Ascending aorta (tissue), 2 donors: ENCODE data around the gene SLC41A2. TPM values are rescaled to one million over a fixed set of nuclear protein-coding genes. Genes with fewer than 3 reads are reported as not detected.

Experiments
- DNase-seq, 2 donors: peaks; one replicate each; pipeline ENCODE4 v3.0.0-alpha.2; 2019; ENCODE audit warnings: low spot score in 2 of 2
- H3K27ac ChIP-seq, 2 donors: fragments of 200-600 bp; sonication (generic); one replicate each; pipeline ENCODE4 v1.5.1; 2016 to 2017; ENCODE audit warnings: mild to moderate bottlenecking in 1 of 2
- H3K27me3 ChIP-seq: fragments of 200-600 bp; sonication (generic); one replicate; pipeline ENCODE4 v1.5.1; 2017
- H3K36me3 ChIP-seq, 2 donors: fragments of 200-600 bp; sonication (generic); one replicate each; pipeline ENCODE4 v1.5.1; 2016
- H3K4me1 ChIP-seq, 2 donors: fragments of 200-600 bp; sonication (generic); one replicate each; pipeline ENCODE4 v1.5.1; 2016 to 2017; ENCODE audit warnings: mild to moderate bottlenecking in 1 of 2
- H3K4me3 ChIP-seq, 2 donors: fragments of 200-600 bp; sonication (generic); one replicate each; pipeline ENCODE4 v1.5.1; 2016 to 2017; ENCODE audit warnings: mild to moderate bottlenecking in 1 of 2
- H3K9me3 ChIP-seq, 2 donors: fragments of 200-600 bp; sonication (generic); one replicate each; pipeline ENCODE4 v1.5.1; 2016
- CTCF ChIP-seq, 3 experiments: fragments of 200-600 bp in 2 of 3; fragments of 450-650 bp in 1 of 3; sonication (generic) in 2 of 3; IDR thresholded peaks; one replicate each; pipeline ENCODE4 v1.5.1; 2016 to 2019; ENCODE audit warnings: antibody characterized with exemption in 3 of 3, mild to moderate bottlenecking in 1 of 3, moderate library complexity in 1 of 3
- intact Hi-C: fragments of 100-400 bp; cut with DNase I; formaldehyde crosslinking; loops from one replicate; pipeline ENCODE4 v1.15.1; 2023
- total RNA-seq: library from RNA; depleted of rRNA; stranded (reverse); fragments of >200 nt; gene quantifications from one replicate; pipeline ENCODE4 v1.1.0, GENCODE V29; 2016

Gene SLC41A2
- total RNA-seq, 1 donor from 2014 or later, result 15.6 TPM

DNA sequence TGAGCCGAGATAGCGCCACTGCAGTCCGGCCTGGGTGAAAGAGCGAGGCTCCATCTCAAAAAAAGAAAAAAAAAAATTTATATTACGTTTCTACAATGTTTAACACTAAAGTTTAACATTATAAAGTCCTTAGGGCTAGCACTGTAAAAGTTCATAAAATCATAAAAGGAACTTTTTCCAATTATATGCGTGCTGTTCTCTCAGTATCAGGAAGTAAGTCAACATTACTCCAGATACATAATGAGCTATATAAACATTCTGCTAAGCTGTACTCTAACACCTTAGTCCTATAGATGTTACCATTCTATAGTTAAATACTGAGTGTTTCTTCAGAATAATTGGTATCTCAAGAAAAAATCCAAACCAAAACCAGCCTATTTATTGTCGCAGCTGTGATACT, 32.6 kb downstream of the SLC41A2 start:
- H3K36me3 ChIP-seq, result peaks cover 0 to 4% of the 10 kb centered on the region in 2 donors
- intact Hi-C loops, result no loop called here
- no peak for TF ChIP-seq CTCF (IDR thresholded peaks at IDR 0.05)
- no peaks in the 10 kb centered on the region for H3K27me3 ChIP-seq
- no peak overlapping the region for H3K4me3 ChIP-seq
- H3K27ac ChIP-seq, result no peak overlapping the region
- no peak for DNase-seq
- H3K4me1 ChIP-seq, result peaks cover 0 to 7% of the 10 kb centered on the region in 2 donors
- H3K9me3 ChIP-seq, result peaks cover 12 to 18% of the 10 kb centered on the region in 2 donors

GRCh38 chr12:104921340-104921739, 36.8 kb downstream of the SLC41A2 start:
- H3K4me3 ChIP-seq, result no peak overlapping the region
- H3K27me3 ChIP-seq, result no peaks in the 10 kb centered on the region
- H3K4me1 ChIP-seq, result peaks cover 0 to 4% of the 10 kb centered on the region in 2 donors
- DNase-seq, result no peak
- peaks cover 12 to 19% of the 10 kb centered on the region in 2 donors for H3K9me3 ChIP-seq
- no peak overlapping the region for H3K27ac ChIP-seq
- intact Hi-C loops, result no loop called here
- H3K36me3 ChIP-seq, result peaks cover 0 to 4% of the 10 kb centered on the region in 2 donors
- TF ChIP-seq CTCF (IDR thresholded peaks at IDR 0.05), result no peak

DNA sequence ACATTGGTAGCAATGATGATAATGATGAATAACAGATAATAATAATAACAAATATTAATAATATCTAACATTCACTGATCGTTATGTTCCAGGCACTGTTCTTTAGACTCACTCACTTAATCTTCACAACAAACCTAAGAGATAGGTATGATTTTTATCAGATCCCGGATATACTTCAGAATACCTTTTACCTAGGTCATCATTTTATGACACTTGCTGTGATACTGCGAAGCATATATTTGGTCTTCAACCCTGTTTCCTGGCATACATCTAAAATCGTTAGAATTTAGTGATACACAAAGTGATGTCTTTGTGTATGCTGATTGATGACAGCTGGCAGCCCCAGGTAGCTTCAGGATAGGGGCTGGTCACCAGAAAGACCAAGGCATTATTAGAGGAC, 46.1 kb downstream of the SLC41A2 start:
- no peak overlapping the region for H3K4me3 ChIP-seq
- TF ChIP-seq CTCF (IDR thresholded peaks at IDR 0.05), result no peak
- no peak overlapping the region for H3K27ac ChIP-seq
- no peaks in the 10 kb centered on the region for H3K9me3 ChIP-seq
- H3K4me1 ChIP-seq, result peaks cover 0 to 22% of the 10 kb centered on the region in 2 donors
- H3K36me3 ChIP-seq, result no peaks in the 10 kb centered on the region
- DNase-seq, result no peak
- no peaks in the 10 kb centered on the region for H3K27me3 ChIP-seq
- intact Hi-C loops, result no loop called here

GRCh38 chr12:104910196-104910840, 47.8 kb downstream of the SLC41A2 start:
- H3K36me3 ChIP-seq, result no peaks in the 10 kb centered on the region
- peak overlapping the region; percentile 45 to 49 for H3K27ac ChIP-seq
- H3K9me3 ChIP-seq, result no peaks in the 10 kb centered on the region
- no peak for TF ChIP-seq CTCF (IDR thresholded peaks at IDR 0.05)
- intact Hi-C loops, result no loop called here
- no peak for DNase-seq
- H3K4me1 ChIP-seq, result peaks cover 0 to 27% of the 10 kb centered on the region in 2 donors
- no peaks in the 10 kb centered on the region for H3K27me3 ChIP-seq
- H3K4me3 ChIP-seq, result no peak overlapping the region

- peaks cover 0 to 27% of the 10 kb centered on the region in 2 donors for H3K4me1 ChIP-seq
- peak overlapping the region in 1 of 2 donors; percentile 12 for H3K4me3 ChIP-seq
- peak overlapping the region; percentile 45 to 49 for H3K27ac ChIP-seq
- no peaks in the 10 kb centered on the region for H3K27me3 ChIP-seq
- H3K9me3 ChIP-seq, result no peaks in the 10 kb centered on the region
- no peak for TF ChIP-seq CTCF (IDR thresholded peaks at IDR 0.05)
- intact Hi-C loops, result no loop called here
- DNase-seq, result no peak
- H3K36me3 ChIP-seq, result no peaks in the 10 kb centered on the region
Observed at GRCh38 chr12:104909761-104910160, 48.3 kb downstream of the SLC41A2 start.

Other genes with a start within 250 kb of the SLC41A2 start
- 31.9 TPM for gene NOPCHAP1, start 28.0 kb upstream of the SLC41A2 start, total RNA-seq
- 68.9 TPM for gene ALDH1L2, start 126.2 kb upstream of the SLC41A2 start, total RNA-seq
- 22.8 TPM for gene WASHC4, start 149.4 kb upstream of the SLC41A2 start, total RNA-seq